K562 (cell line): Measurements from ENCODE around the gene NSMCE1. TPM values are rescaled to one million over a fixed set of nuclear protein-coding genes. Genes with fewer than 3 reads are reported as not detected.

ENCODE experiments used
- BHLHE40 ChIP-seq: IDR thresholded peaks from 2 replicates; pipeline ENCODE4 v1.6.1; 2011; ENCODE audit warnings: low read length, improper control_type of control experiment
- KDM5B ChIP-seq: fragments of 200-600 bp; sonication (generic); IDR thresholded peaks from 2 replicates; pipeline ENCODE4 v1.6.1; 2012; ENCODE audit warnings: low read depth, mild to moderate bottlenecking, moderate library complexity, low read length, control low read depth, inconsistent platforms; ENCODE audit not compliant: insufficient replicate concordance
- L3MBTL2 ChIP-seq: fragments of 450-650 bp; IDR thresholded peaks from 2 replicates; pipeline ENCODE4 v1.6.1; 2016; ENCODE audit warnings: mild to moderate bottlenecking, moderate library complexity
- MCM5 ChIP-seq: fragments of 450-650 bp; IDR thresholded peaks from 2 replicates; pipeline ENCODE4 v1.6.1; 2016; ENCODE audit warnings: low read depth
- NFIC ChIP-seq: fragments of 450-650 bp; IDR thresholded peaks from 2 replicates; pipeline ENCODE4 v1.6.1; 2017; ENCODE audit warnings: mild to moderate bottlenecking, inconsistent platforms
- NFRKB ChIP-seq: fragments of 450-650 bp; IDR thresholded peaks from 2 replicates; pipeline ENCODE4 v1.6.1; 2016; ENCODE audit warnings: low read depth
- POLR2AphosphoS2 ChIP-seq: IDR thresholded peaks from 2 replicates; pipeline ENCODE4 v1.6.1; 2012; ENCODE audit warnings: low read length, improper control_type of control experiment
- RFX1 ChIP-seq: fragments of 450-650 bp; IDR thresholded peaks from 2 replicates; pipeline ENCODE4 v1.6.1; 2016; ENCODE audit warnings: mild to moderate bottlenecking, moderate library complexity
- polyA plus RNA-seq, 8 experiments: library from polyadenylated mRNA; depleted of rRNA in 4 of 8; stranded (reverse) in 5 of 8; unstranded in 3 of 8; fragments of >200 nt; fragmentation: Nextera tagmentation in 2 of 8; fragmentation: Illumina TruSeq in 1 of 8; extraction: Ambion mirVana in 2 of 8; extraction: Trizol in 1 of 8; gene quantifications; 2 replicates each; pipeline versions ENCODE4 v1.2.1 to v1.2.3, GENCODE V29; 2011 to 2014; ENCODE audit warnings: inconsistent platforms in 1 of 8, missing spikeins in 1 of 8
- total RNA-seq, 7 experiments: library from RNA; depleted of rRNA in 6 of 7; stranded (reverse); fragments of >200 nt in 6 of 7; fragmentation: Illumina TruSeq in 2 of 7; extraction: Trizol in 2 of 7; gene quantifications; 2 replicates each; pipeline versions ENCODE4 v1.2.1 to v1.2.3, GENCODE V29; 2011 to 2021; ENCODE audit warnings: low replicate concordance in 1 of 7
- TF ChIP-seq, protein P1 (sequence below): sonication (generic); formaldehyde crosslinking; IDR thresholded peaks from 2 replicates; pipeline ENCODE4 v1.8.1; 2023; ENCODE audit warnings: mild to moderate bottlenecking, missing genetic modification reagents
- TF ChIP-seq, protein P2 (sequence below): fragments of 450-650 bp; IDR thresholded peaks from 2 replicates; pipeline ENCODE4 v1.6.1; 2017; ENCODE audit warnings: antibody characterized with exemption, mild to moderate bottlenecking

NSMCE1 gene
- total and polyA plus RNA-seq, 9 of the 15 experiments (the other 6 are each of a cell fraction or from before 2014, with no cell fraction given): 52.1 to 163 (median 61.5) TPM

DNA sequence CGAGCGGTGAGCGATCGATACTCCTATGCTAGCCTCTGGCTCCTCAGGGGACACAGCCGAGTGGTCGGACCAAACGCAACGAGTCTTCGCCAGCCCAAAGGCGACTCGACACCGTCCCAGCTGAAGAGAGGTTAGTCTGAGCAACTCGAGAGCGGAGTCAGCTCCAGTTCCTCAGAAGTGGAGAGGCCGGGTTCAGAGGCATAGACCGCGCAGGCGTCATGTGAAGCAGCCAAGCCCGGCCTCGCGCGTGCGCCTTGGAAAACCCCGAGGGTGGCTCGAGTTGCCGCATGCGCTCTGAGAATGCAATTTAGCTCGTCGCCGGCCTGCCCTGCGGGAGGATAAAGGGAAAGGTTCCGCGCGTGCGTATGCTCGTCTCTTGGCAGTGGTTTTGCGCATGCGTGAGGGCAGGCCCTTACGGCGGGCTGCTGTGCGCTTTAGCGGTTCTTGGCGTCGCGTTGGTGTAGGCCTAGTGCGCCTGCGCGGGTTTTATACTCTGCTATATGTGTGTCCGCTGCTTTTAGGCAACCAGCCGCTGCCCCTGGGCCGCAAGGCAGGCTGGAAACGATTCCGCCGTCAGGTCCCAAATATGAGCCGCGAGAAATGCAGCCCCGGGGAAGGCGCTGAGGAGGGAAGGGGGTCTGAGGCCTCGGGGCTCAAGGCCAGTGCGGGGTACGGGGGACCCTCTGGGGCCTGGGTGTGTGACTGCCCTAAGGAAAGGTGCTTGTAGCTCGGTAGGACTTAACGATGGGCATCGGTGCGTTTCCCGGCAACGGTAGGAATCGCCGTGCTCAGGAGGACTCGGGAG, 64.9 kb downstream of the NSMCE1 start, which contains the start of gene KDM8 (continued):
- TF ChIP-seq RFX1 (peak; percentile 61), POLR2AphosphoS2 (0 out of 2 replicates have a peak, but pooled peaks have one; percentile 55), KDM5B (peak; percentile 67), NFIC (peak; percentile 28; the same call in 1 of the 2 replicates), MCM5 (no peak), BHLHE40 (peak; percentile 2; the same call in 1 of the 2 replicates), L3MBTL2 (peak; percentile 97), NFRKB (peak; percentile 31; the same call in 1 of the 2 replicates)
- TF ChIP-seq, protein P1, sequence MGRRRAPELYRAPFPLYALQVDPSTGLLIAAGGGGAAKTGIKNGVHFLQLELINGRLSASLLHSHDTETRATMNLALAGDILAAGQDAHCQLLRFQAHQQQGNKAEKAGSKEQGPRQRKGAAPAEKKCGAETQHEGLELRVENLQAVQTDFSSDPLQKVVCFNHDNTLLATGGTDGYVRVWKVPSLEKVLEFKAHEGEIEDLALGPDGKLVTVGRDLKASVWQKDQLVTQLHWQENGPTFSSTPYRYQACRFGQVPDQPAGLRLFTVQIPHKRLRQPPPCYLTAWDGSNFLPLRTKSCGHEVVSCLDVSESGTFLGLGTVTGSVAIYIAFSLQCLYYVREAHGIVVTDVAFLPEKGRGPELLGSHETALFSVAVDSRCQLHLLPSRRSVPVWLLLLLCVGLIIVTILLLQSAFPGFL: no peak
- TF ChIP-seq, protein P2, sequence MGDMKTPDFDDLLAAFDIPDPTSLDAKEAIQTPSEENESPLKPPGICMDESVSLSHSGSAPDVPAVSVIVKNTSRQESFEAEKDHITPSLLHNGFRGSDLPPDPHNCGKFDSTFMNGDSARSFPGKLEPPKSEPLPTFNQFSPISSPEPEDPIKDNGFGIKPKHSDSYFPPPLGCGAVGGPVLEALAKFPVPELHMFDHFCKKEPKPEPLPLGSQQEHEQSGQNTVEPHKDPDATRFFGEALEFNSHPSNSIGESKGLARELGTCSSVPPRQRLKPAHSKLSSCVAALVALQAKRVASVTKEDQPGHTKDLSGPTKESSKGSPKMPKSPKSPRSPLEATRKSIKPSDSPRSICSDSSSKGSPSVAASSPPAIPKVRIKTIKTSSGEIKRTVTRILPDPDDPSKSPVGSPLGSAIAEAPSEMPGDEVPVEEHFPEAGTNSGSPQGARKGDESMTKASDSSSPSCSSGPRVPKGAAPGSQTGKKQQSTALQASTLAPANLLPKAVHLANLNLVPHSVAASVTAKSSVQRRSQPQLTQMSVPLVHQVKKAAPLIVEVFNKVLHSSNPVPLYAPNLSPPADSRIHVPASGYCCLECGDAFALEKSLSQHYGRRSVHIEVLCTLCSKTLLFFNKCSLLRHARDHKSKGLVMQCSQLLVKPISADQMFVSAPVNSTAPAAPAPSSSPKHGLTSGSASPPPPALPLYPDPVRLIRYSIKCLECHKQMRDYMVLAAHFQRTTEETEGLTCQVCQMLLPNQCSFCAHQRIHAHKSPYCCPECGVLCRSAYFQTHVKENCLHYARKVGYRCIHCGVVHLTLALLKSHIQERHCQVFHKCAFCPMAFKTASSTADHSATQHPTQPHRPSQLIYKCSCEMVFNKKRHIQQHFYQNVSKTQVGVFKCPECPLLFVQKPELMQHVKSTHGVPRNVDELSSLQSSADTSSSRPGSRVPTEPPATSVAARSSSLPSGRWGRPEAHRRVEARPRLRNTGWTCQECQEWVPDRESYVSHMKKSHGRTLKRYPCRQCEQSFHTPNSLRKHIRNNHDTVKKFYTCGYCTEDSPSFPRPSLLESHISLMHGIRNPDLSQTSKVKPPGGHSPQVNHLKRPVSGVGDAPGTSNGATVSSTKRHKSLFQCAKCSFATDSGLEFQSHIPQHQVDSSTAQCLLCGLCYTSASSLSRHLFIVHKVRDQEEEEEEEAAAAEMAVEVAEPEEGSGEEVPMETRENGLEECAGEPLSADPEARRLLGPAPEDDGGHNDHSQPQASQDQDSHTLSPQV: 0 out of 2 replicates have a peak, but pooled peaks have one; percentile 25
